HCT116 (cell line): Measurements from ENCODE around the gene AQP1. TPM values are rescaled to one million over a fixed set of nuclear protein-coding genes. Genes with fewer than 3 reads are reported as not detected.

Experiments
- ATAC-seq: fragments of 200-7000 bp; cut with Tn5 transposase; 2 replicates; pipeline ENCODE4 v1.9.1; 2020; ENCODE audit warnings: mild to moderate bottlenecking, moderate library complexity
- BruUV-seq: library from RNA; stranded (reverse); fragments of 400-500 nt; replicated peaks from 2 replicates; lab custom pipeline; 2021; lab: Mats Ljungman, UMichigan
- CTCF ChIA-PET: fragments of 300-600 bp; sonication (Branson Sonifier 250); formaldehyde crosslinking; loops from one replicate; lab custom pipeline; 2021; ENCODE audit warnings: antibody characterized with exemption; lab: Charles Lee
- POLR2A ChIA-PET: fragments of 300-600, 350-600 bp; sonication (Branson Sonifier 250); formaldehyde crosslinking; loops from one replicate; lab custom pipeline; 2021; ENCODE audit warnings: antibody characterized with exemption; lab: Charles Lee
- RAD21 ChIA-PET, 2 experiments: fragments of 300-600 bp; sonication (Branson Sonifier 250); formaldehyde crosslinking; loops; one replicate each; lab custom pipeline; 2023; ENCODE audit warnings: low total read pairs in 2 of 2; ENCODE audit not compliant: uncharacterized antibody in 2 of 2, unreplicated experiment in 2 of 2, low non-redundant PET in 1 of 2; lab: Charles Lee
- DNase-seq: peaks from one replicate; pipeline ENCODE4 v3.0.0-alpha.2; 2010; ENCODE audit warnings: low read depth, low spot score
- H2AFZ ChIP-seq: fragments of 200-600 bp; shearing (Covaris generic), sonication (generic); 2 replicates; pipeline ENCODE4 v1.6.1; 2017; ENCODE audit warnings: low read depth, mixed run types, mixed read lengths, antibody characterized with exemption, low read length; ENCODE audit not compliant: poor library complexity, severe bottlenecking
- H3K27ac ChIP-seq: 2 replicates; pipeline ENCODE4 v1.5.1; 2012; ENCODE audit warnings: low read depth, low read length
- H3K27me3 ChIP-seq: fragments of 200-600 bp; sonication (generic); 2 replicates; pipeline ENCODE4 v1.6.1; 2016; ENCODE audit warnings: mixed run types, low read length, mixed read lengths; ENCODE audit not compliant: insufficient read depth
- H3K36me3 ChIP-seq, 2 experiments: fragments of 200-500 bp in 1 of 2; fragments of 200-600 bp in 1 of 2; sonication (Bioruptor generic) in 1 of 2; sonication (generic) in 1 of 2; 2 replicates each; pipeline versions ENCODE4 v1.5.1 to v1.6.1; 2014 to 2016; ENCODE audit warnings: low read length in 2 of 2, inconsistent platforms in 1 of 2, mixed read lengths in 1 of 2, mixed run types in 1 of 2; ENCODE audit not compliant: insufficient read depth in 2 of 2, control insufficient read depth in 1 of 2
- H3K4me1 ChIP-seq, 2 experiments: fragments of 200-600 bp in 1 of 2; sonication (generic) in 1 of 2; 2 replicates each; pipeline versions ENCODE4 v1.5.1 to v1.6.1; 2012 to 2017; ENCODE audit warnings: low read length in 2 of 2, inconsistent platforms in 1 of 2, mild to moderate bottlenecking in 1 of 2, mixed read lengths in 1 of 2, mixed run types in 1 of 2, moderate library complexity in 1 of 2; ENCODE audit not compliant: insufficient read depth in 2 of 2, control insufficient read depth in 1 of 2
- H3K4me2 ChIP-seq: fragments of 200-600 bp; sonication (generic); 2 replicates; pipeline ENCODE4 v1.6.1; 2017; ENCODE audit warnings: mixed run types, low read length, mixed read lengths
- H3K4me3 ChIP-seq, 2 experiments: fragments of 200-600 bp in 1 of 2; sonication (generic) in 1 of 2; replicated peaks in 1 of 2; 2 replicates each; pipeline ENCODE4 v1.5.1; 2011 to 2016; ENCODE audit warnings: low read length in 2 of 2, control low read depth in 1 of 2, low read depth in 1 of 2, mild to moderate bottlenecking in 1 of 2, mixed read lengths in 1 of 2, mixed run types in 1 of 2
- H3K79me2 ChIP-seq: fragments of 200-600 bp; sonication (generic); 2 replicates; pipeline ENCODE4 v1.6.1; 2017; ENCODE audit warnings: mild to moderate bottlenecking, mixed run types, low read length, moderate library complexity, mixed read lengths; ENCODE audit not compliant: insufficient read depth
- H3K9ac ChIP-seq: fragments of 200-600 bp; sonication (generic); 2 replicates; pipeline ENCODE4 v1.6.1; 2016; ENCODE audit warnings: low read length, mixed read lengths
- H3K9me2 ChIP-seq: fragments of 200-600 bp; sonication (generic), shearing (Covaris generic); 2 replicates; pipeline ENCODE4 v1.6.1; 2017; ENCODE audit warnings: mixed run types, mild to moderate bottlenecking, moderate library complexity; ENCODE audit not compliant: insufficient read depth
- H3K9me3 ChIP-seq, 2 experiments: fragments of 200-500 bp in 1 of 2; fragments of 200-600 bp in 1 of 2; sonication (Bioruptor generic) in 1 of 2; sonication (generic) in 1 of 2; 2 replicates each; pipeline ENCODE4 v1.6.1; 2014 to 2017; ENCODE audit warnings: low read length in 2 of 2, mixed read lengths in 2 of 2, inconsistent platforms in 1 of 2, low read depth in 1 of 2, mild to moderate bottlenecking in 1 of 2, mixed run types in 1 of 2, moderate library complexity in 1 of 2; ENCODE audit not compliant: control insufficient read depth in 1 of 2, insufficient read depth in 1 of 2
- H4K20me1 ChIP-seq: fragments of 200-600 bp; sonication (generic), shearing (Covaris generic); 2 replicates; pipeline ENCODE4 v1.6.1; 2017; ENCODE audit warnings: mixed run types, mild to moderate bottlenecking, moderate library complexity; ENCODE audit not compliant: insufficient read depth
- CTCF ChIP-seq, 3 experiments: fragments of 200-600 bp in 1 of 3; sonication (generic) in 1 of 3; IDR thresholded peaks in 2 of 3; conservative IDR thresholded peaks in 1 of 3; 2 replicates each; pipeline ENCODE4 v1.5.1; 2012 to 2017; ENCODE audit warnings: low read depth in 2 of 3, low read length in 2 of 3, antibody characterized with exemption in 1 of 3, borderline replicate concordance in 1 of 3, control low read depth in 1 of 3, mild to moderate bottlenecking in 1 of 3, mixed read lengths in 1 of 3, mixed run types in 1 of 3, moderate library complexity in 1 of 3; ENCODE audit not compliant: insufficient read depth in 1 of 3
- EGR1 ChIP-seq: IDR thresholded peaks from 2 replicates; pipeline ENCODE4 v1.6.1; 2012; ENCODE audit warnings: low read depth
- POLR2A ChIP-seq: IDR thresholded peaks from 2 replicates; pipeline ENCODE4 v1.7.0; 2011; ENCODE audit warnings: borderline replicate concordance; ENCODE audit not compliant: insufficient read depth, insufficient read length; ENCODE audit errors: extremely low read depth
- REST ChIP-seq: IDR thresholded peaks from 2 replicates; pipeline ENCODE4 v1.6.1; 2012; ENCODE audit warnings: low read depth
- SRF ChIP-seq: IDR thresholded peaks from 2 replicates; pipeline ENCODE4 v1.6.1; 2012; ENCODE audit warnings: low read depth
- intact Hi-C: fragments of 100-400 bp; cut with micrococcal nuclease; formaldehyde crosslinking; loops from 2 replicates; pipeline ENCODE4 v1.10.0; 2022
- total RNA-seq: library from RNA; stranded (reverse); gene quantifications from one replicate; pipeline ENCODE4 v1.2.1, GENCODE V29; 2021; ENCODE audit not compliant: unreplicated experiment

The AQP1 gene
- total RNA-seq, 1 experiment from 2014 or later, result 2.0 TPM

- H3K4me1 ChIP-seq, result no peaks in the 10 kb centered on the region
- BruUV-seq, result no TSS peak
- H3K36me3 ChIP-seq, result no peaks in the 10 kb centered on the region
- H3K4me2 ChIP-seq, result no peak overlapping the region
- TF ChIP-seq REST (no peak), POLR2A (no peak), CTCF (IDR thresholded peaks at IDR 0.05 in 2 of 3, conservative IDR thresholded peaks at IDR 0.05 in 1 of 3; ENCODE audit: borderline replicate concordance in 1 of 3, insufficient read depth in 1 of 3, low read depth in 2 of 3, low read length in 2 of 3) (no peak), EGR1 (no peak), SRF (no peak)
- intact Hi-C loops, result no loop called here
- H2AFZ ChIP-seq, result no peak overlapping the region
- RAD21 ChIA-PET, result no interaction called here
- no peaks in the 10 kb centered on the region for H3K9me2 ChIP-seq
- H4K20me1 ChIP-seq, result no peaks in the 10 kb centered on the region
- CTCF ChIA-PET, result no interaction called here
- H3K9ac ChIP-seq, result no peak overlapping the region
- H3K4me3 ChIP-seq, result no peak overlapping the region
- no peaks in the 10 kb centered on the region for H3K9me3 ChIP-seq
- H3K79me2 ChIP-seq, result no peaks in the 10 kb centered on the region
- POLR2A ChIA-PET, result no interaction called here
- no peaks in the 10 kb centered on the region for H3K27me3 ChIP-seq
- DNase-seq, result no peak
- ATAC-seq, result no peak
- no peak overlapping the region for H3K27ac ChIP-seq
Measured at GRCh38 chr7:30865821-30866220, 45.8 kb upstream of the AQP1 start.
